ENCODE measurements around the gene EFCAB12.

- TF ChIP-seq EZH2phosphoT487 (IDR thresholded peaks at IDR 0.05; ENCODE audit: low read depth) (no peak), CTCF (IDR thresholded peaks at IDR 0.05; ENCODE audit: low read depth, low read length) (no peak)
Observed at GRCh38 chr3:129434140-129434539, 5.7 kb upstream of the EFCAB12 start.
